HG02571 (cell line): ENCODE data around the gene LRRC42.
"Not testable (repeated sequence)": the region's sequence is repeated elsewhere in the genome, so short reads cannot be mapped to it uniquely, and the experiment has no call there.

Experiments used
- ATAC-seq: cut with Tn5 transposase; IDR thresholded peaks from one replicate; pipeline ENCODE4 v1.9.1; 2021; ENCODE audit warnings: mild to moderate bottlenecking, moderate library complexity; ENCODE audit not compliant: unreplicated experiment

LRRC42 gene

DNA sequence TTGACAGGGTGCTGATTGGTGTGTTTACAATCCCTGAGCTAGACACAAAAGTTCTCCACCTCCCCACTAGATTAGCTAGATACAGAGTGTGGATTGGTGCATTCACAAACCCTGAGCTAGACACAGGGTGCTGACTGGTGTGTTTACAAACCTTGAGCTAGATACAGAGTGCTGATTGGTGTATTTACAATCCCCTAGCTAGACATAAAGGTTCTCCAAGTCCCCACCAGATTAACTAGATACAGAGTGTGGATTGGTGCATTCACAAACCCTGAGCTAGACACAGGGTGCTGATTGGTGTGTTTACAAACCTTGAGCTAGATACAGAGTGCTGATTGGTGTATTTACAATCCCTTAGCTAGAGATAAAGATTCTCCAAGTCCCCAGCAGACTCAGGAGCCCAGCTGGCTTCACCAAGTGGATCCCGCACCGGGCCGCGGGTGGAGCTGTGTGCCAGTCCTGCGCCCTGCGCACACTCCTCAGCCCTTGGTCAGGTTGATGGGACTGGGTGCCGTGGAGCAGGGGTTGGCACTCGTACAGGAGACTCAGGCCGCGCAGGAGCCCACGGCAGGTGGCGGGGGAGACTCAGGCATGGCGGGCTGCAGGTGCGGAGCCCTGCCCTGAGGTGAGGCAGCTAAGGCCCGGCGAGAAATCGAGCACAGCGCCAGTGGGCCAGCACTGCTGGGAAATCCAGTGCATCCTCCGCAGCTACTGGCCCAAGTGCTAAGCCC, 57.8 kb downstream of the LRRC42 start:
- not testable (repeated sequence) for ATAC-seq

- no peak for ATAC-seq
Observed at GRCh38 chr1:54004481-54005049, 58.4 kb downstream of the LRRC42 start.

DNA sequence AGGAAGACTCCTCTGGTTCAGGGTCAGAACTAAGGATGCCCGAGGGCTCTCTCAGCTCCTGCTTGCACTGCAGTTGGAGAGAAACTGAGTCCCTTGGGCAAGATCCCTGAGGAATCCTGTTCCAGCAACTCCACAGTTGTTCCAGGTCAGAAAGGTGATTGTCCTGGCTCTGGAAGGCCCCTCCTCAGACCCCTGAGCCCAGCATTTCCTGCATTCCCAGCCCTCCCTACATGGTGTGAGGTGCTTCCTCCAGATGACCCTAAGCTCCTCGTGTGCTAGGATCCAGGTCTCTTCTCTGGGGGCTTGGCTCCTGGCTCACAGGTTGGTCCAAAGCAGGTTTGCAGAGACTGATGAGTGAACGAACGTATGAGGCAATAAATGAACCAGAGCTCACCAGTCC, 60.4 kb downstream of the LRRC42 start:
- ATAC-seq, result no peak

- no peak for ATAC-seq
Observed at GRCh38 chr1:54007613-54008012, 61.5 kb downstream of the LRRC42 start.

DNA sequence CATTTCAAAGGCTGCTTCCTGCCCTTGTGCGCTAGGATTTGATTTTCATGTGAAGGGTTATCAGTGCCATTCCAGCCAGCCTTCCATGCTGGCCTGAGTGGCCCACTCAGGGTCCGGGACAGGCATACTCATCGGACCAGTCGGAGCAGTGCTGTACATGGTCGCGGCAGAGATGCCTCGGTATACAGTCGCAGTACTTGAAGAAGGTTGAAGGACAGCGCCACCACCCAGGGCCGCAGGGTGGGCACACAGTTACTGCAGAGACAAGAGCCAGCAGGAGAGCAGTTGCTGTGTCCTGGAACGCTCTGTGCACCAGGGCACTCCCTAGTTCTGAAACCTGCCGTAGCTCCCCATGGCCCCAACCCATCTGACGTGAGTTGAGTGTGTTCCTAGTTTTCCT, 62.7 kb downstream of the LRRC42 start:
- no peak for ATAC-seq

DNA sequence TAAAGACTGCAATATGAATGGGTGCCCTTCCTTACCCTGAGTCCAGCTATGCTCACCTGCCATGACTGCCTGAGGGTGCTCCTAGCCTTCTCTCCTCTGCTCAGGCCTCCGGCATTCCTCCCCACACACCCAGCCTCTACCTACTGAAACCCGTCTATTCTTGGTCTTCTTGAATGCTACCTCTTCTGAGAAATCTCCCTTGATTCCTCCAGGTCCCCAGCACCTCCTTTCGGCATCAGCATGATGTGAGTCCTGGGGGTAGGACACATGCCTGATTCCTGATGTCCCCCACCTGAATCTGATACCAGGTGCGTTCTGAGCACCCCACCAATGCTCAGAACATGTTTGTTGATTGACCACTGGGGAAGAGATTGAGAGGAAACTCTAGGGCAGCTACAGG, 63.3 kb downstream of the LRRC42 start:
- no peak for ATAC-seq

- no peak for ATAC-seq
Observed at GRCh38 chr1:54010415-54011117, 64.4 kb downstream of the LRRC42 start.

- no peak for ATAC-seq
Observed at GRCh38 chr1:54011316-54012007, 65.3 kb downstream of the LRRC42 start.

DNA sequence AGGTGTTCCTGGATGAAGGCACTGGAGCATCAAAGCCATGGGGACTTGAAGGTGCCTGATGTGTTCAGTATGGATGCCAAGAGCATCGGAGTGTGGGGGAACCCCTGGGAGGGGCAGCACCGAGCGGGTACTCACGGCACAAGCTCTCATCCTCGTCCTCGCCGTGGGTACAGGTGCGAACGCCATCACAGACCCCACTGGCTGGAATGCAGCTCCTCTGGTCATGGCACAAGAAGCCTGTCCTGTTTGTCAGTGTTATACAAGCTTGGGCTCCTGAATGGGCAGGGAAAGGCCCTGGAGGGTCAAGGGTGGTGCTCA, 65.8 kb downstream of the LRRC42 start:
- no peak for ATAC-seq

DNA sequence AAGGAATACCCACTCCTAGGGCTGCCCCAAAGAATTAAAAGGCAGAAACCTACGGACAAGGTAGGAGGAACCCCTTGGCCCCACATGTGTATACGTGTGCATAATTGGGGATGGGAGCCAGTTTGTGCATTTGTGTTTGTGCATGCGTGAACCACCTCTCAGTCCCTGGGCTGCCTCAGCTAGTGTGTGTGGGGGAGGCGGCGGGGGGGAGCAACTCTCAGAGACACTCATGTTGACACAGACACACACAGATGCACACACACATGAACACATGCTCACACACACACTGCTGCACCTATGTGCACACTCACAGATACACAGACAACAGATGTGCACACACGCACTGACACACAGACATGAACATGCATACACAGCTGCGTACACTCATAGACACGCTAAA, 66.7 kb downstream of the LRRC42 start:
- ATAC-seq, result no peak

GRCh38 chr1:54013393-54014008, 67.4 kb downstream of the LRRC42 start:
- no peak for ATAC-seq

DNA sequence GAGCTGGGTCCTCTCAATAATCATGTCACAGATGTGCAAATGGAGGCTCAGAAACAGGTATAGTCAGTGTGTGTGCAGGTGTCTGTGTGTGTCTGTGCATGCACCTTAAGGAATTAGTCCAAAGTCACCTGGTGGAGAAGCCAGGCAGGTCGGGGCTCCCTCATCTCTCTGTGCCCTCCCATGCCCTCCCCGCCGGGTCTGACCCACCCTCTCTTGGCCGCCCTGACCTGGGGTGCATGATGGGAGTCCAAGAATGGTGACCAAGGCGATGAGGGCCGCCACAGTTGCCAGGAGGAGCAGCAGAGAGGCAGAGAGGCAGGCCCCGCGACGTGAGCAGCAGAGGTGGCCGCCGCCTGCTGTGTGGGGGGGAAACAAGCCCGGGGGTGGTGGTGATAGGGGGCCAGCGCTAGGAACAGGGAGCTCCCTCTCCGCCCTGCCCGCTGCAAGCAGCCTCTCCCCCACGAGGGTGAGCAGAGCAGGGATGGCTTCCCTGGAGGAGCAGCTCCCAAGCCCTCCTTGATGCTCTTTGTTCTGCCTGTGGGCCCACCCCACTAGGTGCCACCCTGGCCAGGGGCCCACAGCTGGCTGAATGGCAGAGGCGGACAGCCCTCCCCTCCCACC, 68.0 kb downstream of the LRRC42 start:
- no peak for ATAC-seq

DNA sequence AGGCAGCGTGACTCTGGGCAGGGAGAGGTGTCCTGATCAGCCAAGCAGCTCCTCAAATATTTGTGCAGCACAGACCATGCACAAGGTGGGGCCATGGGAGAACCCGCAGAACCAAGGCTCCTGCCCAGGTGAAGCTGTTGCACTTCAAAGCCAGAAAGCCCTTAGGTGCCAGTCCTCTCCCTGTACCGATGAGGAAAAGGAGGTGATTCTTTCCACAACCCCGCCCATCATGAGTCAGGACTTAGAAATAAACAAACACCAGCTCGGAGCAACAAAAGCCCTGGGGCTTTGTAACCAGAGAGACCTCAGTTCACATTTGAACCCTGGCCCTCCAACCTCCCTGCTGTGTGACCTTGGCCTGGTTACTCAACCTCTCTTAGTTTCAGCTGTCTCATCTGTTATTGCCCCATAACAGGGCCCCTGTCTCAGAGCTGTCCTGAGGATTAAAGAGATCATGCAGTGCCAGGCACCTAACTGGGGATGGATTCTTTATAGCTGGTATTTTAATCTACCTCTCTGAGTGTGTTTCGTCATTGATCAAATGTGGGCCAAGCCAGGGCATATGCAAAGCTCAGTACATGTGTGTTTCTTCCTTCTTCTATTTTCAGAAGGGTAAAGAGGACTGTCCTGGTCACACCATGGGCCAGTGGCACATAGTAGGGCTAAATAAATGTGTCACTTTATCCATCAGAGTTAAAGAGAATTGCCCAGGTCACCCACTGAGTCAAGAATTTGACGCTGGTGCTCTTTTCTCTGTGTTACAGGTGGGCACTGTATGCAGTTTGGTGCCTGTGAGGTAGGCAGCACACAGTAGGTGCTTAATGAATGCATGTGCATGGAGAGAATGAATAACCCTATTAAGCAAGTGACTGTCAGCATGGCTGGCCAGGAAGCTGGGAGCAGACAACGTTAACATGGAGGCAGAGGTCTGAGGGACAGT, 70.5 kb downstream of the LRRC42 start:
- no peak for ATAC-seq
